PFSK-1 (cell line): ENCODE results near the gene KCNMA1.

Experiments used
- FOXP2 ChIP-seq: optimal IDR thresholded peaks from 2 replicates; pipeline ENCODE3; 2011; ENCODE audit warnings: borderline replicate concordance, control low read depth, inconsistent platforms; ENCODE audit not compliant: insufficient read depth; ENCODE audit errors: extremely low read length, extremely low read depth
- POLR2AphosphoS5 ChIP-seq: IDR thresholded peaks from 2 replicates; pipeline ENCODE4 v1.6.1; 2012; ENCODE audit warnings: low read depth, mild to moderate bottlenecking, control low read depth, low read length, moderate library complexity
- SIN3A ChIP-seq: IDR thresholded peaks from 2 replicates; pipeline ENCODE4 v1.6.1; 2012; ENCODE audit warnings: mild to moderate bottlenecking, low read length, moderate library complexity, borderline replicate concordance; ENCODE audit not compliant: insufficient read depth
- TAF1 ChIP-seq: IDR thresholded peaks from 2 replicates; pipeline ENCODE4 v1.6.1; 2012; ENCODE audit warnings: low read length, control low read depth, borderline replicate concordance; ENCODE audit not compliant: insufficient read depth
- TF ChIP-seq, protein P1 (sequence below), 2 experiments: IDR thresholded peaks; 2 replicates each; pipeline versions ENCODE4 v1.6.1 to v1.8.0; 2011 to 2012; ENCODE audit warnings: low read depth in 2 of 2, low read length in 2 of 2, control low read depth in 1 of 2, inconsistent platforms in 1 of 2, mild to moderate bottlenecking in 1 of 2, moderate library complexity in 1 of 2; ENCODE audit not compliant: insufficient read depth in 1 of 2

Gene KCNMA1

DNA sequence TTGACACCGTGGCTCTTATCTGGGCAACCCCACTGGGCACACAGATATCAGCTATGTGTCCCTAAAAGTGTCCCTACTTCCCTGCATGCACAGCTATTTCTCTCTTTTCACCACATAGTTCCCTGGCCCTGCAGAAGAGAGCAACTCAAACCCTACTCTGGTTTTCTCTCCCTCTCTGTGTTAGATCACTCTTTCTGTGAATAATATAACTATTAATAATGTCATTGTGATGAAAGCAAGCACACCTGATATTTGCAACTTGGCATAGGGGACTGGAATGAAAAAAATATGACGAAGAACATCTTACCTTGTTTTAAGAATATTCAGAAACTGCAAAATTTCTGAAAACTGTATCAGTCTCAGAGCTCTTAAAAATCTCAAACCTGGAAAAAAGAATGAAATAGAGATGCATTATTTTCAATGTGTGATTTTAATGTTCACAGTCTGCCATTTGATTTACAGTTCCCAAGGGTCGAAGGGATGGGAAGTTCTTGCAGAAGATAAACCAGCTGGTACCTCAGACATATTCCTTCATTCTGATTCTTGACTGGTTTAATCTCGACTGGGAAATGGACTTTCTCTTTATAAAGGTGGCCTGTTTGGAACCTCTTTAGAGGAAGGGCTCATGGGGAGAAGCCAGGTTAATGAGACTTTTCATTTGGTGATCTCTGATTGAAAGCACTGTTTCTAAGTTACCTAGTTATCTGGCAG is 516.8 kb downstream of the KCNMA1 start:
- TF ChIP-seq, protein P1, sequence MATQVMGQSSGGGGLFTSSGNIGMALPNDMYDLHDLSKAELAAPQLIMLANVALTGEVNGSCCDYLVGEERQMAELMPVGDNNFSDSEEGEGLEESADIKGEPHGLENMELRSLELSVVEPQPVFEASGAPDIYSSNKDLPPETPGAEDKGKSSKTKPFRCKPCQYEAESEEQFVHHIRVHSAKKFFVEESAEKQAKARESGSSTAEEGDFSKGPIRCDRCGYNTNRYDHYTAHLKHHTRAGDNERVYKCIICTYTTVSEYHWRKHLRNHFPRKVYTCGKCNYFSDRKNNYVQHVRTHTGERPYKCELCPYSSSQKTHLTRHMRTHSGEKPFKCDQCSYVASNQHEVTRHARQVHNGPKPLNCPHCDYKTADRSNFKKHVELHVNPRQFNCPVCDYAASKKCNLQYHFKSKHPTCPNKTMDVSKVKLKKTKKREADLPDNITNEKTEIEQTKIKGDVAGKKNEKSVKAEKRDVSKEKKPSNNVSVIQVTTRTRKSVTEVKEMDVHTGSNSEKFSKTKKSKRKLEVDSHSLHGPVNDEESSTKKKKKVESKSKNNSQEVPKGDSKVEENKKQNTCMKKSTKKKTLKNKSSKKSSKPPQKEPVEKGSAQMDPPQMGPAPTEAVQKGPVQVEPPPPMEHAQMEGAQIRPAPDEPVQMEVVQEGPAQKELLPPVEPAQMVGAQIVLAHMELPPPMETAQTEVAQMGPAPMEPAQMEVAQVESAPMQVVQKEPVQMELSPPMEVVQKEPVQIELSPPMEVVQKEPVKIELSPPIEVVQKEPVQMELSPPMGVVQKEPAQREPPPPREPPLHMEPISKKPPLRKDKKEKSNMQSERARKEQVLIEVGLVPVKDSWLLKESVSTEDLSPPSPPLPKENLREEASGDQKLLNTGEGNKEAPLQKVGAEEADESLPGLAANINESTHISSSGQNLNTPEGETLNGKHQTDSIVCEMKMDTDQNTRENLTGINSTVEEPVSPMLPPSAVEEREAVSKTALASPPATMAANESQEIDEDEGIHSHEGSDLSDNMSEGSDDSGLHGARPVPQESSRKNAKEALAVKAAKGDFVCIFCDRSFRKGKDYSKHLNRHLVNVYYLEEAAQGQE (IDR thresholded peaks at IDR 0.05; ENCODE audit: insufficient read depth in 1 of 2, low read depth in 2 of 2, low read length in 2 of 2): no peak

DNA sequence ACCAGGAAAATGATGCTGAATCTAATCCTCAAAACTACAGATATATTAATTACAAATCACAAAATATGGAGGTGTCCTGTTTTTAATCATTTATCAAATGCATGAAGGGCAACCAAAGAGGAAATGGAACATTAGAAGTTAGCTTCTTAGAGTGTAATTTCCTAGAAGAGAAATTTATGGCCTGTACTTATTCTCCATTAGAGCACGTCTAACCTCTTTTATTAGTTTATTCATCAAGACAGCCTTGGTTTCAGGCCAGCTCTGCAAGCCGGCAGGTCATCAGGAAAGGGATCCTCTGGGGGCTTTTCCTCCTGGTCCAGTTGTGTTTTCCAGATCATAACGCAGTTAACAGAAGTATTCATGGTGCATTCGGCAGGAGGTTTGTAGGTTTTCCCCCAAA is 517.6 kb downstream of the KCNMA1 start:
- TF ChIP-seq TAF1 (no peak), SIN3A (no peak), FOXP2 (no peak), POLR2AphosphoS5 (no peak)
- TF ChIP-seq, protein P1 (IDR thresholded peaks at IDR 0.05; ENCODE audit: insufficient read depth in 1 of 2, low read depth in 2 of 2, low read length in 2 of 2): no peak

DNA sequence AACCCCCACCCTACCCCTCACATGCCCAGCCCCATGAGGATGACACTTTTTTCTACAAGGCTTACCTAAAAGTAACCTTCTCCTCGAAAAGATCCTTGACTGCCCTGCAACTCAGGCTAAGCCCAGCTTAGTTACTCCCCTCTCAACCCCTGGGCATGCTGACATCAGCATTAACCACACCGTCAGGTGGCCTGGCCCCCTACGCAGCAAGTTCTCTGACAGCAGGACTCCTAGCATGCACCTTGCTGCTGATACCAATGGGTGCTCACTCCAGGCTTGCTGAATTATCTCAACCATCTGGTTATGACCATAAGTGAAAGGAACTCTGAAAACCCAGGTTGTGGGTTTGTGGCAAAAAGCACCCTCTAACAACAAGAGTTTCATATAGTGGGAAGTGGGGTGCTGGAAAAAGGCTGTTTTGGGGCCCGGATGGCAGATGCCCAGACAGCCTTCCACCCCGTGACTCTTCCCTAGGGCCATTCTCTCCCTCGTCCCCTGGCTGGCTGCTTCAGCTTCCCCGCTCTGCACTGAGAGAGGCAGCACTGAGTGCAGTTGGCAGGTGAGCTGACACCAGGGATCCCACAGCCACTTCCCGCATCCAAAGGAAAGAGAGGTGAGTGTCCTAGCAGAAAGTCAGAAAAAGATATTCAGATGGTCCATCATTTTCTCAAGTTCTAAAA is 518.9 kb downstream of the KCNMA1 start:
- TF ChIP-seq, protein P1 (IDR thresholded peaks at IDR 0.05; ENCODE audit: insufficient read depth in 1 of 2, low read depth in 2 of 2, low read length in 2 of 2): no peak
- TF ChIP-seq FOXP2 (no peak), POLR2AphosphoS5 (no peak), TAF1 (no peak), SIN3A (no peak)

DNA sequence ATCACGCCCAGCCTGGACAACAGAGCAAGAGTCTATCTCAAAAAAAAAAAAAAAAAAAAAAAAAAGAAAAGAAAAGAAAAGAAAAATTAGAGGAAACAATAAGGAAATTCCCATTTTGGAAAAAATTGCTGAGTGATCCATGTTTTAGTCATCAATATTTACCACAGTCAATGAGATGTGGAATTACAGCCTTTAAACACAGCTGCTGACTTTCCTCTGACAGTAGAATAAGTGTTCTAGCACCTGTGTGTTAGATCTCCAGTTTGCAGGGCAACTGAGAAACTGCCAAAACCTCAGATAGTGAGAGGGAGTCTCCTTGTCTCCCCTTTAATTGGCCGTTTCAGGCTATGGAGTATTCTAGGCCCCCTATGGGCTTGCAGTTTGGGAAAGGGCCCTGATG is 520.1 kb downstream of the KCNMA1 start:
- TF ChIP-seq POLR2AphosphoS5 (no peak), FOXP2 (no peak), SIN3A (no peak), TAF1 (no peak)
- TF ChIP-seq, protein P1 (IDR thresholded peaks at IDR 0.05; ENCODE audit: insufficient read depth in 1 of 2, low read depth in 2 of 2, low read length in 2 of 2): no peak
